H1 (cell line): Measurements from ENCODE around the gene NDUFA13. TPM values are rescaled to one million over a fixed set of nuclear protein-coding genes. Genes with fewer than 3 reads are reported as not detected.

Source experiments
- ASH2L ChIP-seq: fragments of 200-600, 300-600 bp; sonication (generic); IDR thresholded peaks from one replicate; pipeline ENCODE4 v1.7.1; 2017; ENCODE audit warnings: low read length
- CBX5 ChIP-seq: fragments of 300-800, 300-1000 bp; sonication (generic); IDR thresholded peaks from 2 replicates; pipeline ENCODE4 v1.7.1; 2016; ENCODE audit warnings: antibody characterized with exemption, low read length, low read depth
- CBX8 ChIP-seq: fragments of 300-800, 300-1000 bp; sonication (generic); IDR thresholded peaks from 2 replicates; pipeline ENCODE4 v1.7.1; 2016; ENCODE audit warnings: low read depth, low read length, borderline replicate concordance
- CEBPB ChIP-seq: IDR thresholded peaks from 2 replicates; pipeline ENCODE4 v1.6.1; 2012; ENCODE audit warnings: low read depth, low read length
- MAFK ChIP-seq: IDR thresholded peaks from 2 replicates; pipeline ENCODE4 v1.6.1; 2012; ENCODE audit warnings: low read depth, mild to moderate bottlenecking, improper control_type of control experiment, low read length
- SIX5 ChIP-seq: IDR thresholded peaks from 2 replicates; pipeline ENCODE4 v1.6.1; 2011; ENCODE audit warnings: mild to moderate bottlenecking, low read depth, low read length
- SUZ12 ChIP-seq: fragments of 200-600 bp; sonication (generic); IDR thresholded peaks from 2 replicates; pipeline ENCODE4 v1.6.1; 2012; ENCODE audit warnings: mild to moderate bottlenecking, inconsistent platforms, low read length, moderate library complexity, mixed read lengths
- TAF1 ChIP-seq: IDR thresholded peaks from 2 replicates; pipeline ENCODE4 v1.6.1; 2011; ENCODE audit warnings: mild to moderate bottlenecking, low read depth, low read length
- polyA plus RNA-seq, 7 experiments: library from polyadenylated mRNA; depleted of rRNA in 3 of 7; stranded (reverse) in 5 of 7; unstranded in 2 of 7; fragments of >200 nt in 5 of 7; fragments of 200-250 nt in 2 of 7; gene quantifications; 1 replicate in 5 of 7; 2 replicates in 1 of 7; 4 replicates in 1 of 7; pipeline versions ENCODE4 v1.2.1 to v1.2.3, GENCODE V29; 2011 to 2013; ENCODE audit warnings: missing spikeins in 2 of 7, mixed read lengths in 2 of 7
- total RNA-seq: library from RNA; stranded (reverse); fragmentation: NEBNext Ultra II Directional; extraction: Animal tissue kit (Norgen Biotek cat#: 25700); gene quantifications from 2 replicates; pipeline ENCODE4 v1.2.1, GENCODE V29; 2021

NDUFA13 gene
- total and polyA plus RNA-seq, 2 of the 8 experiments (the other 6 are each of a cell fraction or from before 2014, with no cell fraction given), result 413 to 1,105 TPM

DNA sequence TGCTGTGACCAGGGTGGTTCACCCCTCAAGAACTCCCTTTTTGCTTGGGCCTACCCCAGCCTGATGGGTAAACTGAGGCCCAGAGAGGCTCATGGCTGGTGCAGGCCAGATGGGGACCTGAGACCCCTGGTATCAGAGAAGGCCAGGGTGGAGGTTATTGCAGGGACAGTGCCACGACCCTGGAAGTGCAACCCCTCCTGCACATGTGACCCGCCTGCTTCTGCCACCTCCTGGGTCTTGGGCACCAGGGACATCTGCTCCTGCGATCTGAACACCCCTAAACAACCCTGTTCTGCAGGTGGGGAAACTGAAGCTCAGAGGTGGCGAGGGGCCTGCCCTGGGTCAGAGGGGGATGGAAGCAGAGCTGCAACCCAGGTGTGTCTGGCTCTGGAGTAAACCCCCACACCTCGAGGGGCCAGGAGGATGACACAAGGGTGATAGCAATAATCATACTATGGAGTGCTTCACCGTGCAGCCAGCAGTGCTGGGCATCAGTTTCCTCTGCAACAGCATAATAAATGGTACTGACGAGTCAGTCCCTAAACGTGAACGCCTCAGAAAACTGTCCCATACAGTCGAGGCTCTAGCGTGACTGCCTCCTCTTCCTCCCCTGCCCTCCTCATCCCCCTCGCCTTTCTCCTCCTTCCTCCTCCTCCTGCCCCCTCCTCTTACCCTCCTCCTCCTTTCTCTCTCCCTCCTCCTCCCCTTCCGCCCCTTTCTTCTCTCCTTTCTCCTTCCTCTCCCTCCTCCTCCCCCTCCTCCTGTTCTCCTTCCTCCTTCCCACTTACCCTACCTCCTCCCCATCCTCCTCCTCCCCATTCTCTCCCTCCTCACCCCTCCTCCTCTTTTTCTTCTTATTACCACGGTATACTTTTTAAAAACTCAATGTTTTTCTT is 17.0 kb downstream of the NDUFA13 start (continued):
- TF ChIP-seq CEBPB (no peak), TAF1 (no peak), SIX5 (no peak), SUZ12 (no peak), ASH2L (no peak), MAFK (no peak), CBX8 (no peak), CBX5 (no peak)
